Astrocyte (in vitro differentiated cells and primary cell): ENCODE data around the gene LRP1B. TPM values are rescaled to one million over a fixed set of nuclear protein-coding genes. Genes with fewer than 3 reads are reported as not detected.
A peak's percentile ranks its signal among the peaks of the same experiment; 100 is the strongest.

ENCODE experiments used
- DNase-seq: peaks from one replicate; pipeline ENCODE4 v3.0.0-alpha.2; 2010; ENCODE audit warnings: low read depth
- FAIRE-seq: peaks from 2 replicates; lab custom pipeline; 2011; peaks lifted over from hg19 to GRCh38; lab: Jason Lieb, UNC
- H2AFZ ChIP-seq: 2 replicates; pipeline ENCODE4 v1.6.0; 2012; ENCODE audit warnings: low read depth, low read length, inconsistent platforms
- H3K27ac ChIP-seq: 2 replicates; pipeline ENCODE4 v1.5.1; 2011; ENCODE audit warnings: low read depth, low read length, inconsistent platforms
- H3K27me3 ChIP-seq: 2 replicates; pipeline ENCODE4 v1.6.0; 2011; ENCODE audit warnings: low read length, inconsistent platforms; ENCODE audit not compliant: insufficient read depth
- H3K36me3 ChIP-seq: 2 replicates; pipeline ENCODE4 v1.5.1; 2011; ENCODE audit warnings: low read length, inconsistent platforms; ENCODE audit not compliant: insufficient read depth
- H3K4me1 ChIP-seq: 2 replicates; pipeline ENCODE4 v1.5.1; 2011; ENCODE audit warnings: low read length, inconsistent platforms; ENCODE audit not compliant: insufficient read depth
- H3K4me2 ChIP-seq: 2 replicates; pipeline ENCODE4 v1.6.0; 2012; ENCODE audit warnings: low read length, inconsistent platforms
- H3K4me3 ChIP-seq: 2 replicates; pipeline ENCODE4 v1.5.1; 2011; ENCODE audit warnings: low read depth, mild to moderate bottlenecking, low read length, inconsistent platforms; ENCODE audit not compliant: insufficient read depth
- H3K79me2 ChIP-seq: 2 replicates; pipeline ENCODE4 v1.6.0; 2012; ENCODE audit warnings: mild to moderate bottlenecking, low read length, inconsistent platforms; ENCODE audit not compliant: insufficient read depth
- H3K9ac ChIP-seq: 2 replicates; pipeline ENCODE4 v1.6.0; 2012; ENCODE audit warnings: mild to moderate bottlenecking, low read length, inconsistent platforms
- H3K9me3 ChIP-seq: 2 replicates; pipeline ENCODE4 v1.5.1; 2012; ENCODE audit warnings: low read depth, mild to moderate bottlenecking, low read length, inconsistent platforms; ENCODE audit not compliant: insufficient read depth
- H4K20me1 ChIP-seq: 2 replicates; pipeline ENCODE4 v1.6.0; 2012; ENCODE audit warnings: low read length, inconsistent platforms; ENCODE audit not compliant: insufficient read depth
- H3K27ac Mint-ChIP-seq: one replicate; pipeline ENCODE4 v1.8.0; 2021; ENCODE audit warnings: mild to moderate bottlenecking, mixed read lengths; ENCODE audit not compliant: unreplicated experiment
- H3K27me3 Mint-ChIP-seq: one replicate; pipeline ENCODE4 v1.8.0; 2021; ENCODE audit warnings: low read depth, mixed read lengths; ENCODE audit not compliant: unreplicated experiment
- H3K36me3 Mint-ChIP-seq: one replicate; pipeline ENCODE4 v1.8.0; 2021; ENCODE audit warnings: low read depth, mixed read lengths; ENCODE audit not compliant: unreplicated experiment
- H3K4me1 Mint-ChIP-seq: one replicate; pipeline ENCODE4 v1.8.0; 2021; ENCODE audit warnings: low read depth, mixed read lengths; ENCODE audit not compliant: unreplicated experiment
- H3K4me3 Mint-ChIP-seq: one replicate; pipeline ENCODE4 v1.8.0; 2021; ENCODE audit warnings: mild to moderate bottlenecking, moderate library complexity, mixed read lengths; ENCODE audit not compliant: unreplicated experiment
- H3K9me3 Mint-ChIP-seq: one replicate; pipeline ENCODE4 v1.8.0; 2021; ENCODE audit warnings: mild to moderate bottlenecking, mixed read lengths; ENCODE audit not compliant: unreplicated experiment
- EZH2 ChIP-seq: IDR thresholded peaks from 2 replicates; pipeline ENCODE4 v1.6.1; 2012; ENCODE audit warnings: mild to moderate bottlenecking, low read length, inconsistent platforms; ENCODE audit not compliant: insufficient read depth
- total RNA-seq: library from RNA; stranded (reverse); gene quantifications from 2 replicates; pipeline ENCODE4 v1.2.1, GENCODE V29; 2021
- TF ChIP-seq, protein P1 (sequence below): IDR thresholded peaks from 2 replicates; pipeline ENCODE4 v1.5.1; 2011; ENCODE audit warnings: low read depth, mild to moderate bottlenecking, inconsistent platforms, low read length, moderate library complexity; ENCODE audit not compliant: insufficient read depth

LRP1B gene
- total RNA-seq, 1 donor from 2014 or later = 1.5 TPM

DNA sequence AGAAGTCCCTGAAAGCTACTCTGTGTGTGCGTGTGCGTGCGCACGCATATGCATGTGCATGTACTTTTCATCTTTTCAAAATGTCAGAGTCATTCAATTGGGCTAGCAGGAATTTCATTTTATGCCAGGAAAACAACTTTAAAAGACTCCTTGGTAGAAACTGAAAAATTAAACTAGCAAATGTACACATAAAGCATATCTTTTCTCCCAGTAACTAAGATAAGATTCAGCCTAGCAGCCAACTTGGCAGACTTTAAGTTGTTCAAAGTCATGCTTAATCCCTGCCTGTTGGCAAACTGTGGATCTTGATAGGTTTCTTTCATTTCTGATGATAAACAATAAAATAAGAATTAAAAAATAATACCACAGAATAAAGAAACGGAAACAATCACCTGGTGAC, 1129.1 kb downstream of the LRP1B start:
- no peaks in the 10 kb centered on the region for H3K27me3 ChIP-seq
- no peaks in the 10 kb centered on the region for H3K79me2 ChIP-seq
- Mint-ChIP-seq H3K4me1 (peaks cover 4% of the 10 kb centered on the region), H3K9me3 (no peaks in the 10 kb centered on the region), H3K36me3 (no peaks in the 10 kb centered on the region), H3K27ac (no peak overlapping the region), H3K4me3 (no peak overlapping the region), H3K27me3 (no peaks in the 10 kb centered on the region)
- no peak overlapping the region for H3K27ac ChIP-seq
- no peak for FAIRE-seq
- H3K36me3 ChIP-seq = no peaks in the 10 kb centered on the region
- H2AFZ ChIP-seq = no peak overlapping the region
- TF ChIP-seq, protein P1, sequence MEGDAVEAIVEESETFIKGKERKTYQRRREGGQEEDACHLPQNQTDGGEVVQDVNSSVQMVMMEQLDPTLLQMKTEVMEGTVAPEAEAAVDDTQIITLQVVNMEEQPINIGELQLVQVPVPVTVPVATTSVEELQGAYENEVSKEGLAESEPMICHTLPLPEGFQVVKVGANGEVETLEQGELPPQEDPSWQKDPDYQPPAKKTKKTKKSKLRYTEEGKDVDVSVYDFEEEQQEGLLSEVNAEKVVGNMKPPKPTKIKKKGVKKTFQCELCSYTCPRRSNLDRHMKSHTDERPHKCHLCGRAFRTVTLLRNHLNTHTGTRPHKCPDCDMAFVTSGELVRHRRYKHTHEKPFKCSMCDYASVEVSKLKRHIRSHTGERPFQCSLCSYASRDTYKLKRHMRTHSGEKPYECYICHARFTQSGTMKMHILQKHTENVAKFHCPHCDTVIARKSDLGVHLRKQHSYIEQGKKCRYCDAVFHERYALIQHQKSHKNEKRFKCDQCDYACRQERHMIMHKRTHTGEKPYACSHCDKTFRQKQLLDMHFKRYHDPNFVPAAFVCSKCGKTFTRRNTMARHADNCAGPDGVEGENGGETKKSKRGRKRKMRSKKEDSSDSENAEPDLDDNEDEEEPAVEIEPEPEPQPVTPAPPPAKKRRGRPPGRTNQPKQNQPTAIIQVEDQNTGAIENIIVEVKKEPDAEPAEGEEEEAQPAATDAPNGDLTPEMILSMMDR = no peak
- TF ChIP-seq EZH2 = no peak
- H3K4me3 ChIP-seq = no peak overlapping the region
- no peak overlapping the region for H3K4me2 ChIP-seq
- H3K4me1 ChIP-seq = no peaks in the 10 kb centered on the region
- no peaks in the 10 kb centered on the region for H3K9me3 ChIP-seq
- DNase-seq = peak; percentile 16
- no peaks in the 10 kb centered on the region for H4K20me1 ChIP-seq
- no peak overlapping the region for H3K9ac ChIP-seq

DNA sequence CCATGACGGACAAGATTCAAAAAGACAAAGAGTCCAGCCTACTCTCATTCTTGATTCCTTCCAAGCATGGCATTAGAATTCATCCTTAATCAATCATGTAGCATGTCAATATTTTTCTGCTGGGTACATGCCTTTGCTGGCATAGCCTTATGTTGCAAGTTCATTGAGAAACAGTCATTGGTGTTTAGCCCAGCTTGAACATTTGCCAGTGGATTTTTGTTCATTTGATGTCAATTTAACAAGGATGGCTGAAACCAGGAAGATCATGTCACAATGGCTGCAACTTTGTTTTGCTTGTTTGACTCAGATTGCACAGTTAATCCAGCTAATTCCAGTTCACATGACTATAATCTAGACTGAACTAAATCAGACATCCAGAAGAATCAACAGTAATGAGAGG, 1132.2 kb downstream of the LRP1B start:
- Mint-ChIP-seq H3K4me1 (peaks cover 4% of the 10 kb centered on the region), H3K4me3 (no peak overlapping the region), H3K27ac (no peak overlapping the region), H3K9me3 (no peaks in the 10 kb centered on the region), H3K27me3 (no peaks in the 10 kb centered on the region), H3K36me3 (no peaks in the 10 kb centered on the region)
- H2AFZ ChIP-seq = no peak overlapping the region
- no peaks in the 10 kb centered on the region for H3K9me3 ChIP-seq
- no peak for TF ChIP-seq EZH2
- TF ChIP-seq, protein P1 = no peak
- no peaks in the 10 kb centered on the region for H4K20me1 ChIP-seq
- no peak overlapping the region for H3K9ac ChIP-seq
- DNase-seq (no peak), FAIRE-seq (no peak)
- no peaks in the 10 kb centered on the region for H3K79me2 ChIP-seq
- H3K4me1 ChIP-seq = no peaks in the 10 kb centered on the region
- no peak overlapping the region for H3K4me2 ChIP-seq
- no peak overlapping the region for H3K4me3 ChIP-seq
- H3K36me3 ChIP-seq = no peaks in the 10 kb centered on the region
- no peaks in the 10 kb centered on the region for H3K27me3 ChIP-seq
- no peak overlapping the region for H3K27ac ChIP-seq

DNA sequence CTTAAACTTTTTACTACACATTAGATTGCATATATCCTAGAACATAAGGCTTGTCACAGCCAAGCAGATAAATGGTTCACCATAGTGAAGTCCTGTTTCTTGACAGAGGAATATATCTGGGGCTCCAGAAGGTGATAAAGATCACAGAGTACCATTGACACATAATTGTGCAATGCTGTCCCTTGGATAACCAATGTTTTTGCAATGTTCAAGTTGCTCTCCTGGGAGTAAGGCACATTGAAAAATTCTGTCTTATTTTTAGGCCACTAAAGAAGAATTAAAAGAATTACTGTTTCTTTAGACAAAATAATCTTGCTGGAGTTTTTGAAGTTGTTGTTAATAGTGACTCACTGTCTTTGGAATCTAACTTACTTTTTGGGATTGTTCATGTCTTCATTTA, 1132.8 kb downstream of the LRP1B start:
- Histone ChIP-seq H3K4me2 (no peak overlapping the region), H3K27ac (no peak overlapping the region), H3K9me3 (no peaks in the 10 kb centered on the region), H3K4me1 (no peaks in the 10 kb centered on the region), H3K36me3 (no peaks in the 10 kb centered on the region), H3K27me3 (no peaks in the 10 kb centered on the region), H3K79me2 (no peaks in the 10 kb centered on the region), H3K9ac (no peak overlapping the region), H3K4me3 (no peak overlapping the region), H2AFZ (no peak overlapping the region), H4K20me1 (no peaks in the 10 kb centered on the region)
- FAIRE-seq (no peak), DNase-seq (peak; percentile 8)
- H3K27ac Mint-ChIP-seq = no peak overlapping the region
- peaks cover 4% of the 10 kb centered on the region for H3K4me1 Mint-ChIP-seq
- H3K27me3 Mint-ChIP-seq = no peaks in the 10 kb centered on the region
- no peak overlapping the region for H3K4me3 Mint-ChIP-seq
- no peaks in the 10 kb centered on the region for H3K36me3 Mint-ChIP-seq
- TF ChIP-seq EZH2 = no peak
- TF ChIP-seq, protein P1 = no peak
- H3K9me3 Mint-ChIP-seq = no peaks in the 10 kb centered on the region
